Stimulated activated CD4-positive, alpha-beta T cell treated with anti-CD3 and anti-CD28 coated beads, TNF-alpha, amount 100 ng/mL, for 48 hours (primary cell): Measurements from ENCODE around the gene TMPO.
"Not testable (repeated sequence)": the region's sequence is repeated elsewhere in the genome, so short reads cannot be mapped to it uniquely, and the experiment has no call there.

Source experiments
- DNase-seq, 3 donors: peaks; one replicate each; pipeline ENCODE4 v3.0.0-alpha.2; 2020; ENCODE audit warnings: low read depth in 3 of 3

The TMPO gene

DNA sequence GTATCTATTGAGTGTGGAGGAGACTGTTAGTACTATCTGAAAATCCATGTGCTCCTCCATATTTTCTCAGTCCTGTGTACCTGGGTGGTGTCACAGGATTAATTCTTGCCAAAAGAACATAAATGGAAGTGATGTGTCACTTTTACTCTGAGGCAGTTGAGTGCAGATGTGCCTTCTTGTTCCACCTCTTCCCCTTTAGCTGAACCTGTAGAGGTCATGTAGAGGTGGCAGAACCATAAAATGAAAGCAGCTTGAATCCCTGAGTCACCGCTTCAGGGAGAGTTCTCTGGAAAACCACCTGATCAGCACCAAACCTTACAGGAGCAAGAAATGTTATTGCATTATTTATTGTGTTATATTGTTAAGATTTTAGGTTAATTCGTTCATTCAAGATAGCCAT is 63.4 kb downstream of the TMPO start:
- no peak for DNase-seq

DNA sequence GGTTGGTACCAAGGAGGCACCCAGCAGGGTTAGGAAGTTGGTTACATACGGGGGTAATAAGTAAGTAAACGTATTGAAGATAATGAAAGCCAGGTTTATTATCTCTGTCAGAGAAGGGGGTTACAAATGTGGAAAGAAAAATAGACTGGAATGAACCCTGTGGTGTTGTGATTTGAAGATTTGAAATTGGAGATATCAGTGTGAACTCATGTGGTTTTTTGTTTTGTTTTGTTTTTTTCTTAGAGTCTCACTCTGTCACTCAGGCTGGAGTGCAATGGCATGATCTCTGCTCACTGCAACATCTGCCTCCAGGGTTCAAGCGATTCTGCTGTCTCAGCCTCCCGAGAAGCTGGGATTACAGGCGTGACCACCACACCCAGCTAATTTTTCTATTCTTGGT is 64.0 kb downstream of the TMPO start:
- no peak for DNase-seq

DNA sequence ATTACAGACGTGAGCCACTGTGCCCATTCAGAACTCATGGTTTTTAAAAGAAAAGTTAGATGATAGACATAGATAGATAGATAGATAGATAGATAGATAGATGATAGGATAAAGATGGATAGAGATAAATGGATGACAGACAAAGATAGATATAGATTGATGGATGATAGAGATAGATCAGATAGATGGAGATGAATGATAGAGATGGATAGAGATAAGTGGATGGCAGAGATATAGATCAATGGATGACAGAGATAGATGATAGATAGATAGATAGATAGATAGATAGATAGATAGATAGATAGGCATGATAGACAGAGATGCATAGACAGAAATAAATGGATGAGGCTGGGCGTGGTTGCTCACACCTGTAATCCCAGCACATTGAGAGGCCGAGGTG is 64.4 kb downstream of the TMPO start:
- DNase-seq = no peak

GRCh38 chr12:98580695-98581094 is 65.3 kb downstream of the TMPO start:
- DNase-seq = no peak

DNA sequence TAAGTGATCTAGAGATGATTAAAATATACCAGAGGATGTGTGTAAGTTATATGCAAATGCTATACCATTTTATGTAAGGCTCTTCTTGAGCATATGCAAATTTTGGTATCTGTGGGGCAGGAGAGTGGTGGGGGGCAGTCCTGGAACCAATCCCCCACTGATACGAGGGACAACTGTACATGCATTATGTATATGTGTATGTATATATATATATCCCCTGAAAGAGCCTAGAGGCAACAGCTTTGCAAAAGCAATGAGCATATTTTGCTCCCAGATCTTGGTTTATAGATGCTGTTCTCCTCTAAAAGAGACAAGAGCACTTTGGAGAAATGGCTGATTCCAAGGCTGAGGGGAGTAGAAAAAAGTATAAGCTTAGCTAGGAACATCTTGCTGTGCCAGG is 65.7 kb downstream of the TMPO start:
- DNase-seq = no peak

- no peak for DNase-seq
Observed at GRCh38 chr12:98582093-98582492, 66.7 kb downstream of the TMPO start.

DNA sequence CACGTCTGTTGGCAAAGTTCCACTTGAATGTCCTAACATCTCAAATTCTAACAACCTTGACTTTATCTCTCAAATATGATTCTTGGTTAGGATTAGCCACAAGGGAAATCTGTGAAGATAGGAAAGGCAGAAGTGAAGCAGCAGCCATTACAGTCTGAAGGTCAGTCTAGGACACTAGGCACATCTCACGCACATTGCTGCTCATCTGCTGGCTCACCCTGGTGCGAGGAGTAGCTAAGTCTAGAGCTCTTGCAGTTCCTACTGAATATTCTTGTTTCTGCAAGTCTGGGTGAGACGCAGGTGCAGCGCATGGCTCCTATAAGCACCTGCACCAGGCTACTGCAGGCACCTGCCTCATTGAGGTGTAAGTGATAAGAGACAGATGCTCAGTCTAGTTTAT is 71.7 kb downstream of the TMPO start:
- DNase-seq = no peak

DNA sequence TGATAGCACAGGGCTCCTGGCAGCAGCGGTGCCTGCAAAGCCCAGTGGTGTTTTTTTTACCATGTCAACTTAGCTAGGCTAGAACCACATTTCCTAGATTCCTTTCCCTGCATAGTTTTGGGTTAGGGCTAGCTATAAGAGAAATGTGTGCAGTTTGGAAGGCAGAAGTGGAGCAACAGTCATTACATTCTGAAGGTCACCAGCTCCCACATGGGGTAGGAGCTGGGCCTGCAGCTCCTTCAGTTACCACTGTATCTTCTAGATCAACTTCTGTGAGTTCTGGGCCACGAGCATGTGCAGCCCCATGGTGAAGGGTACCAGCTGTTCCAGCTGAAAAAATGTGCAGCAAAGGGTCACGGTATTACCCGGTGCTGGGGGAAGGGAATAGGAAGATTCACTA is 75.8 kb downstream of the TMPO start:
- DNase-seq = no peak

DNA sequence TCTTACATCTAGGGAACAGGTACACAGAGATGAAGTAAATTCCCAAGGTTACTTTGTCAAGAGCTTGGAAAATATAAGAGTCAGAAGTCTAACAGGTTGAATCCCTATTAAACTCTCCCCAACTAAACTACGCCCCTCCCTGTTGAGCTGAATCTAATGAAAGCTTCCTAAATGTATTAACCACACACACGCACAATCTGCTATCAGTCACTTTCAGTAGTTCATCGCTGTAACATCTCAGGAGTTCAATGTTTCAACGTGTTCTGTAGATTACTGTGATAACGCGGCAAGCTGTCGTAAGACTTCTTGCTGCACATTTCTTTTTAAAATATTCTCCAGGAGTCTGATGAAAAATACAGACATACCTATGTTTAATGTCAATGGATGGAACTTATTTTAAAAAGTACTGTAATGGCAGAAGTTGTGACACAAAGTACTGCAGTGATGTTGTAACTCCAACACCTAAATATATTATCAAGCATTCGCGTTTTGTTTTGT is 77.5 kb downstream of the TMPO start:
- no peak for DNase-seq

DNA sequence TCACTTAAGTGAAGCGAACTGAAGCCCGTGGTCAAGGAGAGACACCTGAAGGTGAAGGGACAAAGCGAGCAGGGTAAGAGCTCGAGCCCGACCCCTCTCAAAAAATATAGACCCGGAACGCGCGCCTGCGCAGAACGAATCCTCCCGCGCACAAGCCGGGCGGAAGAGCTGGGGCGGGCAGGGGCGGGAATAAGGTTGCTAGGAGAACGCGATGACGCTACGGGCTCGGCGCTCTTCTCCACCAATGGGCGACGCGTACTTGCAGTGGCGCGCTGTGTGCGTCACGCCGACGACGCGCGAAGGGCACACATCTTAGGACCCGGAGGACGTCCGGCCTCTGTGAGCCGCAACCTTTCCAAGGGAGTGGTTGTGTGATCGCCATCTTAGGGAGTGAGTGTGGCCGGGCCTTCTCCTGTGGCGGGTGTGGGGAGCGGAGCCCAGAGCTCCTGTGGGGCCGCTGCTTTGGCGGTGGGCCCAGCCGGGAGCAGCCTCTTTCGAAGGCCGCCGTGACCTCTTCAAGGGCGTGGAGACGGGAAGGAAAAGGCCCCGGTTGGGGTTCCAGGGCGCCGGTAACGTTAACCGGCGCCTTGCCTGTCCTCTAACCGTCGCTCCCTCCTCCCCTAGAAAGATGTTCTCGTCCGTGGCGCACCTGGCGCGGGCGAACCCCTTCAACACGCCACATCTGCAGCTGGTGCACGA is 78.1 kb downstream of the TMPO start, which contains the start of gene SLC25A3:
SLC25A3 (plus strand) TSS at position 336 of the 699 bp plus-strand sequence; CDS start at position 629, 293 bp downstream.
- DNase-seq = peak; percentile 86 to 93 (median 89)

DNA sequence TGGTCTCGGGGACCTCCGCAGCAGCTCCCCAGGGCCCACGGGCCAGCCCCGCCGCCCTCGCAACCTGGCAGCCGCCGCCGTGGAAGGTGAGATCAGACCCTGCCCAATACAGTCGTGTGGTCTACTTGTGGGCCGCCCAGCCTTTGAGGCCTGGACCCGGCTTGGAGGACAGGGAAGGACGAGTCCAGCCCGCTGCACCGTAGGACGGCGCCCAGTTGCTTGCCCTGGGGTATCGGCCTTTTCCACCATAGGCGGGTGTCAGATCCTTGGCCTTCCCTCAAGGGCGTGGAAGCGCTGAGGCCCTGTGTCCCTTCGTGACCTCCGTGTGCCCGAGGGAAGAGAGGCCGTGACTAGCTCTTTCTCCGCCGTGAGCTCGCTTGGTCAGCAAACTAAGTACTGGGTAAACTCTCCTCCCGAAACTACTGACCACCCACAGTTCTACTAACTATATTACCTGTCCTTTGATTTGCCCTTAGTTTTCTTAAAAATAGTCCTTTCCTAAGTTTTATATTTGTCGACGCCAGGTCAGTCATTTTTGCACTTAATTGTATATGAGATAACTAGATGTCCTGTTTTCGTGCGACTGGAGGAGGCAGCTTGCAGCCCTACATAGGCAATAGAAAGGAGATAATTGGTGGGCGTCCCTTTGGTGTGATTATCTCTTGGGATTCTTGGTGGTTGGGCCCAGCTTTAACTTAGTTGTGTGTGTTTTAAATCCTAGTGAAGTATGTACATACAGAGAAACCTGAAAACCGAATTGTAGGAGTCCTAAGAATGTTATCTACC is 78.9 kb downstream of the TMPO start:
- DNase-seq = peak in 2 of 3 donors; percentile 1 to 8

DNA sequence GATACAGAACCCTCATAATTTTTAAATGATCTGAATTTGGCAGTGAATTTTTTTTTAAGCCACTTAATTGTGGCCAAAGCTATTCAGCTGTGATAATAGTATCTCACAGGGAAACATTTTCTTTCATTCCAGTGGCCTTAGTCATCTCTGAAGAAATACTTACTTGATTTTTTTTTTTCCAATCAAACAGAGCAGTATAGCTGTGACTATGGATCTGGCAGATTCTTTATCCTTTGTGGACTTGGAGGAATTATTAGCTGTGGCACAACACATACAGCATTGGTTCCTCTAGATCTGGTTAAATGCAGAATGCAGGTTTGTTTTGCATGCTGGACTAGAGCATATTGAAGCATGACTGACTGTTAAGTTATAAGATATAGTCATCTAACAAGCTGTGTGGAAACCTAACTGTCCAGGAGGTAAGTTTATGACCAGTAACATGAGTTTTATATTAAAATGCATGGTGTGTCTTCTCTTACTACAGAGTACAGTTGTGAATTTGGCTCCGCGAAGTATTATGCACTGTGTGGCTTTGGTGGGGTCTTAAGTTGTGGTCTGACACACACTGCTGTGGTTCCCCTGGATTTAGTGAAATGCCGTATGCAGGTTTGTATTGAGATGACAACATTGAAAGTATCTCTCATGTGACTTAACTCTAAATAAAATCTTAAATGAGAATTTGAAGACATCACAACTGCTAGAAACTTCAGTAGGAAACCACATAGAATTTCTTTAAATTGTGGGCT is 80.0 kb downstream of the TMPO start:
- DNase-seq = no peak

DNA sequence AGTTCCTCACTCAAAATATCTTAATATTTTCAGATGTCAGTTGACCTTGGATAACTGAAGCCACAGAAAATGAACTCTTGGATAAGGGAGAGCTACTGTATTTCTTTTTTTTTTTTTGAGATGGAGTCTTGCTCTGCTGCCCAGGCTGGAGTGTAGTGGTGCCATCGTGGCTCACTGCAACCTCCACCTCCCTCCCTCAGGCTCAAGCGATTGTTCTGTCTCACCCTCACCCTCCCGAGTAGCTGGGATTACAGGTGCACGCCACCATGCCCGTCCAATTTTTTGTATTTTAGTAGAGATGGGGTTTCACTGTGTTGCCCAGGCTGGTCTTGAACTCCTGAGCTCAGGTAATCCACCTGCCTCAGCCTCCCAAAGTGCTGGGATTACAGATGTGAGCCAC is 81.9 kb downstream of the TMPO start:
- DNase-seq = not testable (repeated sequence)
